TTC549 (cell line): Measurements from ENCODE around the gene C14orf119.
A peak's percentile ranks its signal among the peaks of the same experiment; 100 is the strongest.

Experiments used
- FAIRE-seq: peaks from 2 replicates; lab custom pipeline; 2012; peaks lifted over from hg19 to GRCh38; lab: Jason Lieb, UNC

Gene C14orf119, protein sequence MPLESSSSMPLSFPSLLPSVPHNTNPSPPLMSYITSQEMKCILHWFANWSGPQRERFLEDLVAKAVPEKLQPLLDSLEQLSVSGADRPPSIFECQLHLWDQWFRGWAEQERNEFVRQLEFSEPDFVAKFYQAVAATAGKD

DNA sequence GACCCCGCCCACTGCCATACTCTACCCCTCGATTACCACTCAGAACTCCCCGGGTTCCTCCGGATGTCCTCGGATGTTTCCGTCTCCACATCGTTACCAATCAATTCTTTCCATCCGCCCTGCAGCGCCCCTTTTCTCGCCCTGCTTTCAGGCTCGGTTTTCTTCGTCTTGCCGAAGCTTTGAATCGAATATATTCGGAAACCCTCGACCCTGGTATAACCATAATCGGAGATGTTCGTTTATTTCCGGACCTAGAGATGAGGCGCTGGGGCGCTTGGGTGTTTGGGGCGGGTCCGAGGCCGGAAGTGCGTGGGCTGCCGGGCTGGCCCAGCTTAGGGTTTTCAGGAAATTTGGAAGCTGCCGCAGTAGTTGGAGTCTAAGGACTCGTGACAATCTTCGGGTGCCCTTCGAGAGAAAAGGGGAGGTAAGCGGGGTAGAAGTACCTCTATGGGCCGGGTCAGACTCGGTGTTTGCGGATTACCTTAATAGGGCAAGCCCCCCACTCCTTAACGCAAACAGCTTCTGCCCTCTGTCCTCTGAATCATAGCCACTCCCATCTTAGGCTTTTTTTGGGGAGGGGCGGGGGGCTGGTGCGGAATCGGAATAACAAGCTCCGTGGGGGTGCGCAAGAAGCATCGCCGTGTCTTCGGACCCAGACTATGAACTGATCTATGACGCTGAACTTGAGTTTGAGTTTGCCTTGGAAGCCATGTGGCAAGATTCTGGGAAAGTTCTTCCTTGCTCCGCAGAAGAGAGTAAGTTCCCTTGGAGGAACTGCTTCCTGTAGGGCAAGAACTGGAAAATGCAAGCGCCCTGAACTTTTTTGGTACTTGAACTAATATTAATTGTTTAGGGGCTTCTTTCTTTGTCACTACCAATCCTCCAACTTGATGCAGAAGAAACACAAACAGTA, at the start of gene C14orf119:
Gene C14orf119 (plus strand): TSS at position 310 of the 913 bp plus-strand sequence. CDS start 2,154 bp downstream, outside the sequence.
- FAIRE-seq: peak; percentile 98

DNA sequence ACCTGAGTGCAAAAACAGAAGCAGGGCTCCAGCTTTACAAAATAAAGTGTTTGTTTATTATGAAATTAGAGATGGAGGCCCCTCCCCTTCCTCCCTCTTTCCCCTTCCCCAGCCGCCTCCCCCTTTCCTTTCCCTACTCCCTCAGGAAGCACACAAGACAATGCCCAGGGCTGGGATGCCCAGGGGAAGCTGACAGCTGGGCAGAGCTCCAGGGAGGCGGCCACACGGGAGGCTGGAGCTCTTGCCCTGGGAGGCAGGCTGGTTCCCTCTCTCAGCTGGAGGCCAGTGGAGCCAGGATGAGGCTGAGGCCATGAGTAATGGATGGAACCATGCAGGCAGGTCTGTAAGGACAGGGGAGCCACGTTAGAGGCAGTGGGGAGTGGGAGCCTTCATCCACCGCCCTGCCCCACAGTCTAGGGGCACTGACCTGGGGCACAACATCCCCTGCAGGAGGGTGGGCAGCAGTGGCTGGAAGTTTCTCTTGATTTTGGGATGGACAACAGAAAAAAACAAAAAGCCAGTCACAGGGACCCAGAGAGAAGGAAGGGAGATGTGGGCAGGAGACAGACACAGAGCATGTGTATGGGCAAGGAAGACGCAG, 48.2 kb upstream of the C14orf119 start:
- no peak for FAIRE-seq

DNA sequence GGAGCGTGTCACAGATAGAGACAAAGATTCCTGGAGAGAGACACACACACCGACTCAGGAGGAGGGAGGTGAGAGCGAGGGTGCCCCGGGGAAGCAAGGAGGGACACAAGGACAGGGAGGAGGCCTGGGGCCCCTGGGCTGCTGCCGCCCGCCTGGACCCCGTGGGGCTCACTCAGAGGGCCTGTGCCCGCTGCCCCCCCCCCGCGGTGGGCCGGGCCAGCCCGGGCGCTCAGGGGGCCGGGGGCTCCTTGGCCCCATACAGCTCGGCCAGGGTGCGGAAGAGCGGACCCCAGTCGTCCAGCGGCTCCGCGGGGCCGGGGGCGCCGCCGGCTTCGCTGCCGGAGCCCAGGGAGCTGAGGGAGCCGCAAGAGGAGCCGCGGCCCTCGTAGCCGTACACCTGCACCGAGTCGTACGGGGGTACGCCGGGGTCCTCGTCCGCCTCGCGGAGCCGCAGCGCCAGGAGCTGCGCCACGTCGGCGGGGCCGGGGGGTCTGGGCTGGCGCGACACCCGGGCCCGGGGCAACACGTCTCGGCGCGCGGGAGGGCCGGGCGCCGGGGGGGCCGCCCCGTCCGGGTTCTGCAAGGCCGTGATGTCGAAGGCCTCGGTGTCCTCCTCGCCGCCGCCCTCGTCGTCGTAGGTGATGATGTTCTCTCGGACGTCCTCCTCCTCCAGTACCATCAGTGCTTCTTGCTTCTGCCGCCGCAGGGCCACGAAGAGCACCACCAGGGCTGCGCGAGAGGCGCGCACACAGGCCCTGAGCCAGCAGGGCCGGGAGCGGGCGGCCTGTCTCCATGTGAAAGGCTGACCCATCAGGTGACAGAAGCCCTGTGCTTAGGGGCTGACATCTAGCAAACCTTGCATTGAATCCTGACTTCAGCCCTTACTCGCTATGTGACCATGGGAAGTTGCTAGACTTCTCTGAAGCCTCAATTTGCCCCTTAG, 47.3 kb upstream of the C14orf119 start:
- no peak for FAIRE-seq

DNA sequence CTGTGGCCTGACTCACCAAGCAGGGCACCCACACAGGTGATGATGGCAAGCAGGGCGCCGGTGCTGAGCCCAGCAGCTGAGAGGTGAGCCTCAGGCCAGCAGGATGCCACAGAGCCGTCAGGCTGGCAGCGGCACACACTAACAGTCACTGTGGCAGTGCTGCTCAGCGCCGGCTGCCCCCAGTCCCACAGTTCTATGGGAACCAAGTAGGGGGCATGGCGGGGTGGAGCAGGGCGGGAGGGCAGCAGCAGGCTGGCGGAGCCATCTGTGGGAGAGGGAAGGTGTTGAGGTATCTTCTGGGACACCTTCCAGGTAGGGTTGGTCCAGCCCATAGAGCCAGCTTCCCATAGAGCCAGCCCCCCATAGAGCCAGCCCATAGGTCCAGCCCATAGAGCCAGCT, 46.3 kb upstream of the C14orf119 start:
- FAIRE-seq: no peak

DNA sequence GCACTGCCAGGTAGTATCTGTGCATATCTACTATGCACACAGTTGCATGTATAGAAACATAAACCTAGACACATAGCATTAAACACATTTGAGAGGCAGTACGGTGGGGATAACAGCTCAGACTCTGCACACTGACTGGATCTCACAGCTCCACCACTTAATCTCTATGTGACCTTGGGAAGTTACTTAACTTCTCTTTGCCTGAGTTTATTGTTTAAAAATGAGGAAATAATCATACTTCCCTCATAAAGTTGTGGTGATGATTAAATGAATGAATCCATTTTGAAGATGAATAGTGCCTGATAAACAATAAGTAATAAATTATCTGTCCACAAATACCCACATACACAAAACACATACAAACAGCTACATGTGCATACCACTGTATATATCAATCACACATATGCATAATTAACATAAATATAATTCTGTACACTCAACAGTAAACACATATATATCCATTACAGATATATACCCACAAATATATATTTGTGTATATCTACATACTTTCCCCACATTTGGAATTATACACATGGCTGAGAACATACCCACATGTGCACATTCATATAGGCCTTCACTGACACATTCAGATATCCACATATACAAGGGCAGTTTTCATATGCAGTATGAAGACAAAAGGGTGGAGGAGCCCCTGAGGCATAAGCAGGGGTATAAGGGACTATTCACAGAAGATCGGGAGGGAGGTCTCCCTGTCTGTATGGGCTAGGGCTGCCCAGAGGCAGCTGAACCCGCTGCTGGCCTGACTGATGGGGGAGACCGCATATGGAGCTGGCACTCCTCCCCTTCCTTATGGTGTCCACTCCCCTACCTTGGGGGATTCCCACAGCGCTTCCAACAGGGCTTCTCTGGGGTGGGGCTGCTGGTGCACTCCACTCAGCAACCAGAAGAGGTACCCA, 43.9 kb upstream of the C14orf119 start:
- FAIRE-seq: no peak

DNA sequence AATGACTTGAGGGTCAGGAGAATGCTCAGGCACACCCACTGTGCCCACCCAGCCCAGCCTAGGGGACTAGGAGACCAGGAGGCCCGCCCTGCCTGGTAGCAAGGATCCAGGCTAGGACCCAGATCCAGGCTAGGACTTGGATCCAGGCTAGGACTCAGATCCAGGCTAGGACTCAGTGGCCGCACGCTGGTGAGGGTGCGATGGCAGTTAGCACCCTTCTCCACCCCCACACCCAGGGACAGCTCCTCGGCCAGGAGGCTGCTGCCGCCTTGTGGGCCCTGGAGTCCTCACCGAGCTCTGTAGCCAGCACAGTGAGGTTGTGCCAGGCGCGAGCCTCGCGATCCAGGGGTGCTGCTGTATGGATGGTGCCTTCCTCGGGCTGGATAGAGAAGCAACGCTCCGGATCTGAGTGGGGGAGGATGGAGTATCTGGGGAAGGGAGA, 43.1 kb upstream of the C14orf119 start:
- no peak for FAIRE-seq

DNA sequence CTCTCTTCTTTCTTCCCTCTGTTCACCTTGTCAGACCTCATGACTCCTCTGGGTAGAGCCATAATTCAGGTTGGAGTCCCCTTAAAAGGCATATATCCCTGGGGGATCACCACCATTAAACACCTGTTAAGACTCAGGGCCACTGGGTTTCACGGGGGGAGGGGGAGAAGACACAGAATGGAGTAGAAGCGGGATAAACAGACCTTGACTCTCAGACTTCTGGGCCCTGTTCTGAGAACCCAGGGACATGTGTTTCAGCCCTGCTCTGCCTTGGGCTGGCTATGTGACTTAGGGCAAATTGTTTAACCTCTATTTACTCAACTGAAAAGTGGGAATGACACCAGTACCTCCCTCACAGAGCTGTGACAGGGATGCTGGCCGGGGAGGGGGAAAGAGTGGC, 42.6 kb upstream of the C14orf119 start:
- FAIRE-seq: no peak

DNA sequence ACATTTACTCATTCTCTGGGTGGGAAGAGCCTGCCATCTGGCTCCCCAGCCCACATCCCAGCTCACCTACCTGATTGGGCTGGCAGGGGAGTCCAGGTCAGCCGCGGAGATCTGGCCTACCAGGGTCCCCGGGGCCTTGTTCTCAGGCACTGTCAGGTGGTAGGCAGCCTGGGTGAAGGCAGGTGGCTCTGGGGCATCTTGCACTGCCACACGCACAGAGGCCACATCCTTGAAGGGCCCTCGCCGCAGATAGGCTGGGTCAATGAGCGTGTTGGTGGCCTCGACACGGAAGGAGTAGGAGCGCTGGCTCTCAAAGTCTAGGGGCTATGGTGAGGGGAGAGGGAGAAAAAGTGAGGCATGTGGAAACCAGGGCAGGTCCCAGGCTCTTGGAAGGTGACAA, 41.9 kb upstream of the C14orf119 start:
- FAIRE-seq: no peak

DNA sequence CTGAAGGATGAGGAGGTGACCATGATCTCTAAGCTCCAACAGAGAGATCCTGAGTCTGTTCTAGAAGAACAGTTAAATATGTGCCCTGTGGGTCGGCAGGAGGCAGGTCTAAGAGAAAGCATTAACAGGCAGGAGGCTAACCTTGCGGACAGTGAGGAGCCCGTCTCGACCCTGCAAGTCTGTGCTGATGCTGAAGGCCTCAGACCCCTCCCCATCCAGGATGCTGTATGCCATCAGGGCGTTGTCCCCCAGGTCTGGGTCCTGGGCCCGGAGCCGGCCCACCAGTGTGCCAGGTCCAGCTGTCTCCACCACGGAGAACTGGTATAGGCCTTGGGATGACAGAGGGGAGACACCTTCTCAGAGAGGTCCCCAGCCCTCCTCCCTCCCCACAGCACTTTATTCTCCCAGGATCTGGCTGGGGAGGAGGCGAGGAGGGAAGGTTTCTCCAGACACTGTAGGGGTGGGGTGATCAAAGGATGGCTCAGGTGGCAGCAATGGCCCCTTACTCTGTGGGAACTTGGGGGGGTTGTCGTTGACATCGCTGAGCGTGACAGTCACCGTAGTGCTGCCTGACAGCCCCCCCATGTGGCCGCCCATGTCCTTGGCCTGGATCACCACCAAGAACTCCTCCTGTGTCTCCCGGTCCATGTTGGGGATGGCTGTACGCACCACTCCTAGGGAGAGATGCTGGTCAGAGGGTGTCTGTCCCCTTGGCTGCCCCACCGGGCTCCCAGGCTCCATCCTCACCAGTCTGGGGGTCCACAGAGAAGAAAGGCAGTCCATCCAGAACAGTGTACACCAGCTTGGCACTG, 41.1 kb upstream of the C14orf119 start:
- no peak for FAIRE-seq

DNA sequence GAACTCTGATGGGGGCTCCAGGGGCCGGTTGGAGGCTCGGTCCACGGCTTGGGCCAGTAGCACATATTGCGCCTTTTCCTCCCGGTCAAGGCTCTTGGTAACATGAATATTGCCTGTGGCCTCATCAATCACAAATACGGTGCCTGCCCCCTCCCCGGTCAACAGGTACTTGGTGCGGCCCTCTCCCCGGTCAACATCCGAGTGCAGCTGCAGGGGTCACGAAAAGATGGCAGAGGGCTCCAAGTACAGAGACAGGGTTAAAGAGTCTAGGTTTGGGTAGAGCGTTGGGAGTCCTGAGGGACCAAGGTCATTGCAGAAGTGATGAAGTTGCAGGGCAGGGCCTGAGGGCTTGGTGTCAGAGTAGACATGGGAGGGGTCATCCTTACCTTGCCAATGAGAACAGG, 40.2 kb upstream of the C14orf119 start:
- FAIRE-seq: no peak

DNA sequence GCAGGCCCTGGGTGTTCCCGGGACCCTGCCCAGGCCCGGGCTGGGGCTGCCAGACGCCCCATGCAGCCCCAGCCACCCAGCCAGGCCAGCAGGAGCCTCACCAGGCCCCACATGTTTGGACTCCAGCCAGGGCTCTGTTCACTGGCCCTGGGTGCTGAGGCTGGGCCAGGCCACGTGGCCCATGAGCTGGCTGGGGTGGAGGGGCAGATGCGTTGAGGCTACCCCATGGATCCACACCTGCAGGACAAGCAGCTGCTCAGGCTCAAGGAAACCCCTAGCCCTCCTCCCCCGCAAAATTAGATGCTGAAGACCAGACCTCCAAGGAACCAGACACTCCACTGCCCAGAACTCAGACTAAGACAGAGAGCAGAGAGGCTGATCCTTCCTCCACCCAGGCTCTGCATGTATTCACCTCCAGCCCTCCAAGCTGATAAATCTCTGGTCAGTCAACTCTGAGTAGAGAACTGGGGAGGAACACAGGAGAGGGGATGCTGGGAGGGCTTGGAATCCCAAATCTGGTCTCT, 39.6 kb upstream of the C14orf119 start:
- no peak for FAIRE-seq

DNA sequence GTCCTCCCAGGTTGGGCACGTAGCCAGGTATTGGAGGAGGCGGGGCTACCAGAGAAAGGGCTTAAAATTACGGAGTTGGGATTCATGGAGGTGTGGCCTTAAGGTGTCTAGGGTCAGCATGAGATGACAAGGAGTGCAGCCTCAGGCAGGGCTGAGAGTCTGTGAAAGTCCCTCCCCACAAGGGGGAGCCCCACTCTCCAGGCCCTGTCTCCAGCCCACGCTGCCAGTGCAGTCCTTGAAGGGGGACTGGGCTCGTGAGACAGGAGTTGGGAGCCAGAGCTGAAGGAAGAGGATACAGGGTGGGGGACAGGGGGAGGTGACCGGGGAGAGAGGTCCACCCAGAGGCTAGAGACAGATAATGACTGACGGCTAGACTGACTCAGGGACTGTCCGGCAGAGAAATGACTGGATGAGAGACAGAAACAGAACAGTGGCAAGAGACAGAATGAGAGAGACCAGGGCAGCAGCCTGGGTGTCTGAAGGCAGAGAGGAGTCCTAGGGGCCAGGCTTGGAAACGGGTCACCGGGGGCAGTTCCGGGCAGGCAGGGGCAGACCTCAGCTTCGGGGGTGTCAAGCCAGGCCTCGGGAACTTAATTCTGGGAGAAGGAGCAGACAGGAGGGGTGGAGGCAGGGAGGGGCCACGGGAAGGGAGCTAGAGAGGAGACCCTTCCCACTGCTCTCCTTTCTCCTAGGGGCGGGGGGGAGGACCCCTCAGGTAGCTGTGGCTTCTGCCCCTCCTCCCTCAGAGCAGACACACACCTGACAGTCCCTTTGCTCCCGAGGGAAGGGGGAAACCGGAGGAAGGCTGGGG, 39.0 kb upstream of the C14orf119 start:
- no peak for FAIRE-seq

DNA sequence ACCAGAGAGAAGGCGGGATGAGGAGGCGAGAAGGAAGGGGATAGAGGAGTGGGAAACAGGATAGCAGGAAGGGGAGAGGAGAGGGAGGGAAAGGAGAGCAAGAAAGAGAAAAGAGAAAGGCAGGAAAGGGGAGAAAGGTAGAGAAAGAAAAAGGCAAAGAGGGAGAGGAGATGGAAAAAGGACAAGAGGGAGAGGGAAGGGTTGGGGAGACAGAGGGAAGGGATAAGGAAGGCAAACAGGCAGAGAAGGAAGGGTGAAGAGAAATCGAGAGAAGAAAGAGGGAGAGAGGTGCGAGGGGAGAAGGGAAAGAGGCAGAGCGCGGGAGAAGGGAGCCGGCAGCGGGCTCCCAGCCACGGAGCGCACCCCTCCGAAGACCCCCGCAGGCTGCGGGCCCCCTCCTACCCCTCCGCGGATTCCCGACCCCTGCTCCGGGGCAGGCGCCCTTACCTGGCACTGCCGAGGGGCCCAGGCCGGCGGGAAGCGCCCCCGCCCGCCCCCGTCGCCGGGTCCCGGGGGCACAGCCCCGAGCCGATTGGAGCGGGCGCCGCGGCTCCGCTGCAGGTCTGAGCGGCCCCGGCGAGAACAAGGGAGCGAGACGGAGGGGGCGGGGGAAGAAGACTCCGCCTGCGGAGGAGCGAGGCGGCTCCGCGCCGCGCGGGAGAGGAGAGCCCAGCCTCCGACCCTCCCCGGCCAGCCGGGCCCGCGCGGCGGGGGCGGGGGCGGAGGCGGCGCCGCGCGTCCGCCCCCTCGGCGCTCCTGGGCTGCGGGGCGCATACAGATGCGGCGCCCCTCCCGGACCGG, 38.1 kb upstream of the C14orf119 start, which contains the start of gene CDH24:
Gene CDH24 (minus strand): TSS at position 565 of the 801 bp plus-strand sequence. CDS start 1,787 bp downstream, outside the sequence.
- FAIRE-seq: no peak

DNA sequence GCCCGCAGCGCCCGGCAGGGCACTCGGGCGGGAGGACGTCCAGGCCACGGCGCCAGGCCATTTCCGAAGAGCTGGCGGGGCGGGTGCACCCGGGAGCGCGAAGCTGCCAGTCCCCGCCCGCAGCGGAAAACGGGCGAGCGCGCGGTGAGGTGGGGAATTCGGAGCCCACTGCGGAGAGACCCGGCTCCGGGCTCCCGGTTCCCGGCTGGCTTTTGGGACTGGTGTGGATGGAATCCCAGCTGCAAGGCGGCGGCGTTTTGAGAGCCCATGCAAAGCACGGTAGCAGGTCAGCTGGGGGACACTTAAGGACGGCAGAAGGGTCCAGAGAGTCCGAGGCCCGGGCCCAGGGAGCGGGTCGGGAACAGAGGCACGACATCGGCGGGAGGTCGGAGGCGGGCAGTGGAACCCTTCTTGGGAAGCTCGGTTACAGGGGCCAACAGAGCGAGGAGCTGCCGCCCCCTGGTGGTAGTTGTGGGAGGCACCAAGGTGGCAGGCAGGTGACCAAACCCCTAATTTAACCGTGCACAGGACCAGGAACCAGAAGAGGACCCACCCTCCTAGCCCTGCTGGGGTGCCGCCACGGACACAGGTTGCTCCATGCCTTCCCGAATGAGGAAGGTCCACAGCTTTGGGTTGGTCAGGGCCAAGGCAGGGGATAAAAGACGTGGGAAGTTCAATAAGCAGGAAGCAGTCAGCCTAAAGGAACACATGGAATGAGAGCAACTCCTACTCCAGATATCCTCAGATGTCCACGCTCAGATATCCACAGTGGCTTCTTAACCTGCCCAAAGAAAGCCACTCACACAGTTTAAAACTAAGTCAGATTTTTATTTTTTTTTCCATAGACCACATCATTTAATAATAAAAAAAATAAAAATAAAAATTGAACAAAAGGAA, 37.3 kb upstream of the C14orf119 start:
- no peak for FAIRE-seq

DNA sequence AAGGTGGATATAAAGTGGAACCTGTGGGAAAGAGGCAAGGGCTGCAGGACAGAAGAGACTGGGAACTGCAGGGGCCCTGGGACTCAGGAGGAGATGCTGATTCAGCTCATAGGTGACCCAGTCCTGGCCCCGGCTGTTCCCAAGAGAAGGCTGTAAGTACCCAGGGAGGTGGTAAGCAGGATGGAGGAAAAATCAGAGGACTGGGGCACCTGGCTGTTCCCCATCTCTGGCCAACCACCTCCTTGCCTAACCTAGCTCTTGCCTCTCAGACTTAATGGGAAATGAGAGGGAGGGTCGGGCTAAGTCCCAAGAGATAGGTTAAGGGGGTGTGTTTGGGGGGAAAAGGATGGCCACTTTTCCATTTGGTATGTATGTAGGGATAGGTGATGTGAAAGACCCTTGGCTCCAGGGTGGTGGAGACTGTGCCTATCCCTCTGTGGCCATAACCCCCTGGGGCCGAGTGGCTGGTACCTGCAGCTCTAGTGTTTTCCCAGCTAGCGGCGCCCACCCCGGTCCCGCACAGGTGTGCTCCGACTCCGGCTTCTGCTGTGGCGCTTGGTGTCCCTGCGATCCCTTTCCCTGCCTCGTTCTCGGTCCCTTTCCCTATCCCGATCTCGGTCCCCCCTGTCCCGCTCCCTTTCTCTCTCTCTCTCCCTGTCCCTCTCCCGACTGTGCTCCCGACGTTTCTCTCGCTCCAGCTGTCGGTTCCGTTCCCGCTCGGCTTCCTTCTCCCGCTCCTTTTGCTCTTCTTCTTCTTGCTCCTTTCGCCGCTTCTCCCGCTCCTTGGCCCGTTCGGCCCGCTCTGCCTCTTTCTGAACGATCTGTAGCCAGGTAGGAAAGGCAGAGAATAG, 36.4 kb upstream of the C14orf119 start:
- no peak for FAIRE-seq
